HG02852 (cell line): Measurements from ENCODE around the gene MED14.
A peak's percentile ranks its signal among the peaks of the same experiment; 100 is the strongest.

Experiments
- ATAC-seq: cut with Tn5 transposase; IDR thresholded peaks from one replicate; pipeline ENCODE4 v1.9.1; 2021; ENCODE audit warnings: mild to moderate bottlenecking, moderate library complexity; ENCODE audit not compliant: unreplicated experiment

MED14 gene

GRCh38 chrX:40663880-40664630 is 71.3 kb downstream of the MED14 start:
- no peak for ATAC-seq

GRCh38 chrX:40663078-40663740 is 72.1 kb downstream of the MED14 start:
- ATAC-seq: no peak

GRCh38 chrX:40661489-40661888 is 73.9 kb downstream of the MED14 start:
- ATAC-seq: no peak

GRCh38 chrX:40660381-40660780 is 75.0 kb downstream of the MED14 start:
- no peak for ATAC-seq

DNA sequence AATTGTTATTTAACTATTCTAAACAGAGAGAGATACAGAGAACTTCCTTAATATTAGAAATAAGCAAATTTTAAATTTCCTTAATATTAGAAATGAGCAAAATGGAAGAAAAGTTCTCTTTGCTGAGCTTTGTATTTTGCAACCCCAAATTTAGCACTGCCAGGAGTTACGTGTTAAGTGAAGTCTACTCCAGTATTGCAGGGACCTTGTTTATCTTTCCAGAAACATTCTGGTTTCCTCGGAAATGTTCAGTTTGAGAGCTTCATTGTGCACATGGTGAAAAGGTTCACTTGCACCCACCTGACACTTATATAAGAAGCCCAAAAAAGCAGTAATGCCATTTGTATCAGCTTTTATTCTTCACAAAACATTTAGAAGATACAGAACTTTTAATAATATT is 81.8 kb downstream of the MED14 start:
- no peak for ATAC-seq

GRCh38 chrX:40652664-40653063 is 82.7 kb downstream of the MED14 start:
- ATAC-seq: no peak

- no peak for ATAC-seq
Observed at GRCh38 chrX:40651620-40652223, 83.6 kb downstream of the MED14 start.

DNA sequence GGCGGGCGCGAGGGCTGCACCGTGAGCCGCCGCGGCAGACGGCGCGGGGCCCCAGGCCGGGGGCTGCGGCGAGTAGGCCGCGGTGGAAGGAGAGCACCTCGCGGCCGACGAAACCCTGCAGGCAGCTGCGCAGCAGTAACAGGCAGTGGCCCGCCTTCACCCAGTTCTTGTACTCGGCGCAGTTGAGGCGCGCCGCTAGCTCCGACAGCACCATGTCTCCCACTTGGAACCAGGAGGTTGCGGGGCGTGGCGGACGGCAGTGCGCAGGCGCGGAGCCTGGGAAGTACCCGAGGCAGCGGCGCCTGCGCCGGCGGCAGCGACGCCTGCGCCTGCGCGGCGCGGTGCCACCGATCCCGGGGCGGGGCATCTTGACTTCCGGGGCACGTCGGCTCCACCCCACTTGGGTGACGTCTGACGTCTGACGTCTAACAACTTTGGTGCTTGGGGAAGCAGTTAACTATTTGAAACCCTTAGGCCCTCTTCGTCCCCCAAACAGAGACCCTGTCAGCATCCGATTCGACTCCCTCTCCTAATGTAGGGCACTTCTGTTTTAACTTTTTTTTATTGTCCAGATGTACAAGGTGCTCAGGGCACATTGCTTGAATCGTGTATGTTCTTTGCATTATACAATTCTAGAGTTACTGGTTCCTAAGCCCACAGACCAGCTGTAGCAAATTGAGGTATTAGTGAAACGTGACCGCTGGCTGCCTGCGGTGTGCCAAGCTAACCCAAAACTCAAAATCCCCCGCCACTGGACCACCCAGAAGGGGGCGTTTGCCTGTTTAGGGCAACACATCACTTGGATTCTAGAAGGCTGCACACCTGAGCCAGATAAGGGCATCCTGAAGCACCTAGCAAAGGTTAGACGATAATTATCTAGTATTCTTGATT is 87.8 kb downstream of the MED14 start, which contains the start of gene CXorf38:
Gene CXorf38 (minus strand): TSS at position 255 of the 891 bp plus-strand sequence. CDS start 41 bp downstream, at position 214.
- peak; percentile 73 for ATAC-seq

- ATAC-seq: peak; percentile 26
Observed at GRCh38 chrX:40646489-40647306, 88.6 kb downstream of the MED14 start.

DNA sequence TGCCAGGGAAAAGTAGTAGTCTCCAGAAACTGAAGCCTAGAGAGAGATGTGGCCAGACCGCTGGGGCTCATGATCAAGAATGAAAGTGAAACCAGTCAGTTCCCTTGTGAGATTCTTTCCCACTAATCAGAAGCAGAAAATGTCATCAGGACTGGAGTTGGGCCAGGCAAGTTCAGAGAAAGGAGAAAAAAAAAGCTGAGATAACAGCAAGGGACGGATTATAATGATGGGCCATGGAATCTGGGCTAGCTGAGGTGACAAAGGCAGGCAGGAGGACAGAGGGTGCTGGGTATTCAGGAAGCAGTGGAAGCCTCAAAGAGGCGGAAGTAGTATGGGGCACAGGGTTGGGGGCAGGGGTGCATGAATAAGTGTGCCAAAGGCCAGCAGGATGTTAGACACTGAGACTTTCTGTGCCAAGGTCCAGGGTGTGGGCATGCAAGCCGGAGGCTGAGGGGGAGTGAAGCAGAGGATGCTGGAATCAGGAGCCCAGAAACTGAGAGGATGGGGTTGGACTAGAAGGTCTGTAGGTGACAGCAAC is 90.5 kb downstream of the MED14 start:
- ATAC-seq: peak; percentile 35

- no peak for ATAC-seq
Observed at GRCh38 chrX:40644176-40644575, 91.2 kb downstream of the MED14 start.

GRCh38 chrX:40637687-40638086 is 97.7 kb downstream of the MED14 start:
- ATAC-seq: no peak

- ATAC-seq: no peak
Observed at GRCh38 chrX:40632199-40632598, 103.1 kb downstream of the MED14 start.

DNA sequence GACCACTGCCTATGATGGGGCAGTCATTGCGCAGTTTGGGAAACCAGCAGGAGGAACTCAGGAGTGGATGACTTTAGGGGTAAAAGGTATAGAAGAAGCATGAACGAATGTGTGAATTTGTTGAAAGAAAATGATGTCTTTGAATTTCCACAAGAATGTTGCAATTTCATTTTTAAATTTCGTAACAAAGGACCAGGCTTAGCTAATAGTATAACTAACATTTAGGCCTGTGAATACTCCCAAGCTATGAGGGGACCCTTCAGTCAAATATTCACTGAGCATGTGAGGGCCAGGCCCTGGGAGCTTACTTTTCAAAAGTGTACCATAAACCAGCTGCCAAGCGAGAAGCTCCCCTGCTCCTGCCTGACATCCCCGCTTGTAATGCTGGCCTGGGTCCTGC is 106.8 kb downstream of the MED14 start:
- no peak for ATAC-seq

- ATAC-seq: no peak
Observed at GRCh38 chrX:40625294-40625693, 110.0 kb downstream of the MED14 start.

GRCh38 chrX:40623665-40624064 is 111.7 kb downstream of the MED14 start:
- ATAC-seq: no peak

- no peak for ATAC-seq
Observed at GRCh38 chrX:40623139-40623536, 112.2 kb downstream of the MED14 start, which contains the start of gene MPC1L. Gene MPC1L (plus strand): TSS chrX:40623428. CDS start chrX:40623566, 138 bp downstream.

GRCh38 chrX:40622479-40623138 is 112.7 kb downstream of the MED14 start:
- ATAC-seq: no peak

DNA sequence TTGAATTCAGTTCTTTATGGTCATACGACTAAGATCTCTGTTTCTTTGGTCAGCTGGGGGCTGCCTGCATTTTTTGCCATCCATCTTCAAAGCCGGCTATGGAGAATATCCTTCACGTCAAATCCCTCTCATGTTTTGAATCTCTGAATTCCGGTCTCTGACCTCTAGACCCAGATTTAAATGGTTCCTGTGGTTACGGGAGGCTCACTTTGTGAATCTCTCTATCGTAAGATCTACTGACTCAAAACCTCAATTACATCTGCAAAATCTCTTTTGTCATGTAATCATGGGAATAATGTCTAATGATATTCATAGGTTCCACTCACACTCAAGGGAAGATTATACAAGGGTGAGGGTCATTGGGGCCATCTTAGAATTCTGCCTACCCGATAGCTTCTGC is 117.8 kb downstream of the MED14 start:
- ATAC-seq: no peak
